Nucleus accumbens (tissue), 56 donors: ENCODE results near the gene AXIN1.
"Not testable (repeated sequence)": the region's sequence is repeated elsewhere in the genome, so short reads cannot be mapped to it uniquely, and the experiment has no call there.

Experiments
- DNase-seq, 56 donors: peaks; one replicate each; lab custom pipeline; 2025; lab: John Stamatoyannopoulos, UW

AXIN1 gene

DNA sequence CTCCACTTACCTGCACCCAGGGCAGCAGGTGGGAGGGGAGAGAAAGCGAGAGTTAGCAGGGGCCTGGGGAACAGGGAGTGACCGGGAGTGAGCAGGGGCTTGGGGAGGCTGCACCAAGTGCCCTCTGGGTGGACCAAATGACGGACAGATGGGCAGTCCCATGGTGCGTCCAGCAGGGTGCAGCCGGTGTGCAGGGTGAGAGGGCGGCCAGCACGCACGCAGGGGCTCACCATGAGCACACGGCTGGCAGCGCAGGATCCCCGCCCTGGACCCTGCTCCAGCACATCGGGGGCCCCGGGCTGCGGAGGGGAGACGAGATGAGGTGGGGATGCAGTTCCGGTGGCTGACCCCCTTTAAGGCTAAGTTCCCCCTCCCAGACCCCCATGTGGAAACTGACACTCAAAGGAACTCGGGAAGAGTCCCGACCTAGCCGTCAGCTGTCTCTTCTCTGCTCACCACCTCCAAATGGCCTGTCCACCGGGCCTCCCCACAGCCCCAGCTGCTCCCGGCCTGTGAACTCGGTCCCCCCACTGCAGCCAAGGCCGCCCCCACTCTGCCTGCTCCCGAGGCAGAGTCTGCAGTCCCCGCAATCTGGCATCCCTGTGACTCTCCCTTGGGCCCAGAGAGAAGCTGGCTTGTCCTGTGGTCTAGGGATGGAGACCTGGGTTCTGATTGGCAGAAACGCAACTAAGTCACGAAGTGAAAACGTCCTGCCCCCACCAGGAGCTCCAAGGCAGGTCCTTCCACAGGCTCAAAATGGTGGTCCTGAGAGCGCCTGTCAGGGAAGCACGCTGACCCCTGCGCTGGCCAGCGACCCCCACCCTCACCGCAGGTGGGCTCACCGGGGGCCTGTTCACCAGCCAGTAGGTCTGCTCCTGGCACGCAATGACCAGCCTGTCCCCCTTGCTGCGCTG, 79.6 kb downstream of the AXIN1 start:
- no peak for DNase-seq

DNA sequence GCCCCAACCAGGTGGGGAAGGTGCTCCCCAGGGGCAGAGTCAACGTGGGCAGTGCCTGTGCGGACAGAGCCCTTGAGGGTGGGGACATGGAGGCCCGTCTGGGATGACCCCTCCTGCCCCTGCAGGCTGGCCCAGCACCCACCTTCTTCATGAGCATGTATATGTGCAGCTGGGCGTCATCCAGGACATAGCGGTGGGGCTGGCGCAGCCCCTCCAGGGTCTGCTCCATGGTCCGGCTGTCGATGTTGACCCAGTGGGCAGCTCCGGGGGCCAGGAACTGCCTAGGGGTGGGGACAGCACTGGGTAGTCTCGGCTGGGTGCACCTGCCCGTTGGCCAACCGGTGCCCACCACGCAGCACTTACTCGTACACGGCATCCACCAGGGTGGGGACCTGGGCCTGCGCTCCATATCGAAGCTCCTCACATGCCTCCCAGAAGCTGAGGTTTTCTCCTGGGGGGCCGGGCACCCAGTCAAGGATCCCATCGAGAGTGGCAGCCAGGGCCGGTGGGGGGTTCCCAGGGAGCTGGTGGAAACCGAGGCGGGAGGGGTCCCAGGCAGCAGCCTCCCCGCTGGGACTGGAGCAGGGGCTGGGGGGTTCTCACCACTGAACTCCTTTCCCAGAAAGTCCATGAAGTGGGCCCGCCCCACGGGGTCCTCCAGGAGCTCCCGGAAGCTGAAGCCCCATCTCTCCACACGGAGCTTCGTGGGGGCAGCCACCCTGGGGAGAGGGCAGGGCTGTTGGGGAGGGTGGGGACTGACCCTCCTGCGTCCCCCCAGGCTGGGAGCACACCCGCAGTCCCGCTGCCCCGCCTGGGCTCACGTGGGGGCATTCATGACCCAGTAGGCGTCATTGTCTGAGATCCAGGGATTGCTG, 81.9 kb downstream of the AXIN1 start:
- no peak for DNase-seq

DNA sequence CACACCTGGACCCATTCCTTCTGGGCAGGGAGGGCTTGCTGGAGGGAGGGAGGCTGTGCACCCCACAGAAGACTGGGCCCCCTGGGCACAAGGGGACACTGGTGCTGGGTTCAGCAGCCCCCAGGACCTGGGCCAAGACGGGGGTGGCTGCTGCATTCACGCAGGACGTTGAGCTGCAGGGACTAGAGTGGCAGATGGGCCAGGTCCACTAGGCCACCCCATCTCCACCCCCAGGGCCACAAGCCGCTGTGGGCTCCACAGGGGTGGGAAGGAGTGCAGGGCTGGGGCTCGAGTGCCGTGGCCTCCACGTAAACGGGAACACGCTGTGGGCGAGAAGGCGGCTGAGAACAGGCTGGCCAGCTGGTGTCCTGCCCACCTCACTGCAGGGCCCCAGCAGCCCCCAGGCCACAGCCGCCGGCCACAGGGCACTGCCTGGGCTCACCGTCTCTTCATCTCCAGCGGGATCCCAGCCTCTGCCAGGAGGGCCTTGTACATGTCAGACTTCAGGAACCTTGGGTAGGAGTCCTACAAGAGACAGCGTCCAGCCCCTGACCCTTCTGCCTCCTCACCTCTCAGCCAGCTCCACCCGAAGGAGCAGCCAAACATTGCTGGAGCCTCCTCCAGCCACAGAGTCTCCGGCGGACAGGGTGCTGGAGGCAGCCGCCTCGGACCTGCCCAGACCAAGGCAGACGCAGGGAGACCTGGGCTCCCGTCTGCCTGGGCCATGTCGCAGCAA, 83.3 kb downstream of the AXIN1 start:
- DNase-seq = no peak

DNA sequence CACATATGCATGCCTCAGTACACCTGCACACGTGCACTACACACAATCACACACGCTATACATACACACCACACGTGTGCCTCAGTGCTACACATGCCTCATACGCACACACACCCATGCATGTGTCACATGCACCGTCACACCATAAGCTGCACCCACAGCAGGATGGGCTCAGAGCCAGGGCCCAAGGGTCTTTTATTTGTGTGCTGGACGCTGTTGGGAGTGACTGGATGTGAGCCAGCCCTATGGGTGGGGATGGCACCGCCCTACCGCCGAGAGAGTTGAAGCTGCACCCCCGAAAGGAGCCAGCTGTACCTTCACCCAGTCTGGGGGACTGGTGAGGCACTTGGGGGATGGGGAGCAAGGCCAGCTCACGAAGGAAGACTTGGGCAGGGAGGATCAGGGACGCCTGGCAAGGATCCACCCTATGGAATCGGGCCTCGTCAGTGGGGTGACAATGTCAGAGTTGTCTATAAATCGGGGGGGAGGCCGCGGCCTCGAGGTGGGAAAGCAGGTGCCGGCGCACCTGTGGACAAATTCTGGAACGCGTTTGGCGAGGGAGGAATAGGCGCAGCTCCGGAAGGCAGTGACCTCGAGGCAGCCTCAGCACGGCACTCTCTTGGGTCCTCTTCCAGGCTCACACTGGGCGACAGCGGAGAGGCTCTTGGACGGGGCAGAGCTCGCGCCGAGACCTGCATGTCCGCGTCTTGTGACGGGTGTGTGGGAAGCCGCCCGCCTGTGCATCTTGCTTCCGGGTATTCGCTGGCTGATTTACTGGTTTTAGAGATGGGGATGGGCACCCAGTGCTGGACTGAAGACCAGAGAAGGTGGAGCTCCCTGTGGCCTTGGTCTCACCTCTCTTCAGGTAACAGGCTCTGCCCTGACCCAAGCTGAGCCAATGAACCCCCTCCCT, 84.1 kb downstream of the AXIN1 start:
- no peak for DNase-seq

DNA sequence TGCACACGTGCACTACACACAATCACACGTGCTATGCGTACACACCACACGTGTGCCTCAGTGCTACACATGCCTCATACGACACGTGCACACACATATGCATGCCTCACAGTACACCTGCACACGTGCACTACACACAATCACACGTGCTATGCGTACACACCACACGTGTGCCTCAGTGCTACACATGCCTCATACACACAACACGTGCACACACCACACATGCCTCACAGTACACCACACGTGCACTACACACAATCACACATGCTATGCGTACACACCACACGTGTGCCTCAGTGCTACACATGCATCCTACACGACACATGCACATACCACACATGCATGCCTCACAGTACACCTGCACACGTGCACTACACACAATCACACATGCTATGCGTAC, 85.0 kb downstream of the AXIN1 start:
- DNase-seq = not testable (repeated sequence)

DNA sequence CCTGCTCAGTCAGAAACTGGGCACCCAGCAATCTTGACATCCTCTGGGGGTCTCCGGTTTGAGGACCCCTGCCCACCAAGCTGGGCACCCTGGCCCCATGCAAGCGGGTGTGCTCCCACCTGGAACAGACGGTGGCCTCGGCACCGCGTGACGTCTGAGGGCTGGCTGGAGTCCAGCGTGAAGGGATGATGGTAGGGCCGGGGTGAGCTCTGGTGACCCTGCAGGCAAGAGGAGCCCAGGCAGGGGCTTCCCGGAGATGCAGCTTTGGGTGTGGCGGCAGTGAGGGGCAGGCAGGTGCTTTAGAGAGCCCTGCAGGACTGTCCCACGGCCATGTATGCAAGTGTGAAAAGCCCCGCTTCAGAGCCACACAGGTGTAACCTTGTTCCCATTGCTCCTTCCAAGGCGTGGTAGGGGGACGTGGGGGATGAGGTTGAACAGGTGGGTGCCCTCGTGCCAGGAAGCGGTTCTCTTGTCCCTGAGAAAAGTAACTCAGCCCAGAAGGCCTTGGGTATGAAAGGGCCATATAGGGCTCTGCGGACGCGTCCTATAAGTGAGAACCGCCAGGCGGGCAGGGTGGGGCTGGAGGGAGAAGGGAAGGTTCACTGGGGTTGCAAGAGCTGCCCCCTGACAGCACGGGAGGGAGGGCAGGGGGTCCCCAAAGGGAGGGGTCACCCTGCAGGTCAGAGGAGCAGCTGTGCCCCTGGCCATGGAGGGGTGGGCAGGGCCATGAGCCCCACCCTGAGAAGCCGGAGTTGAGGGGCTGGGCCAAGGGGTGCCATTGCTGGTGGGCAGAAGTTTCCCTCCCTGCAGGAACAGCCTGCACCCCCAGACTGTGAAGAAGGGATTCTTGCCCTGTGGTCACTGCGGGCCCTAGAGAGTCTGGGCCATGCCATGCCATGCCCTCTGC, 86.0 kb downstream of the AXIN1 start:
- no peak for DNase-seq

DNA sequence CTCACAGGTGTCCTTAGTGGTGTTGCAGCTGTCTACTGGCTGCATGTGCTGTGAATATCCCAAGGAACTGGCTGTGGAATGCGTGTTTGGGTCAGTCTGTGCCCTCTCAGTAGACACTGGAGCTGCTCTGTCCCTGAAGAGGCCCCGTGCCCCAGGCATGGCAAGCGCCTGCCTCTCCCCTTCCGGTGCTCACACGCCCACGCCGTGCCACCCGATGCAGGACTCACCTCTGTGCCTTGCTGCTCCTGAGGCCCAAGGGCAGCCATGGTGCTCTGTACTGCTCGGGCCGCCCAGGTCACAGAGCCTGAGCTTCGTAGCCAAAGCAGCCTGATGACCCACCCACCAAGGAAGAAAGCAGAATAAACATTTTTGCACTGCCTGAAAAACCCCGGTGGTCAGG, 86.8 kb downstream of the AXIN1 start:
- DNase-seq = no peak

DNA sequence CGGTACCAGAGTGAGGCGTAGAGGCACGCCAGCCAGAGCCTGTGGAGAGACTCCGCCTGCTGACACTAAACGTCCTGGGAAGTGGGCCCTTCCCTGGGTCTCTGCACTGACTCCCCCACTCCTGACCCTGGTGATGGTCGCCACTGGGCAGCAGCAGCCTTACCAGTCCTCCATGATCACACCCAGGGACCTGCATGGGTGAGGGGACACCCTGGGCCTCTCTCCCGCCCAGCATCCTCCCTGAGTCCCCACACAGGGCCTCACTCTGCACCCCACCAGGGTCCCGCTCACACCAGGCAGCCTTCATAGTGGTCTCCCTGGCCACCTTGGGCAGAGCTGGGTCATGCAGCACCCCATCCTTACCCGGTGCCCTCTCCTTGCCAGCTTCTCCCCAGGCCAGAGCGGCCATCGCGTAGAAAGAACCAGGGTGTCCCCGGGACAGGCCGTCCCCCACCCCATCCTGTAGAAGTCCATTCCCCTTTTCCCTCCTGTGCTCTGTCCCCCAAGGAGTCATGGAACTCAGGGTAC, 87.5 kb downstream of the AXIN1 start:
- no peak for DNase-seq

DNA sequence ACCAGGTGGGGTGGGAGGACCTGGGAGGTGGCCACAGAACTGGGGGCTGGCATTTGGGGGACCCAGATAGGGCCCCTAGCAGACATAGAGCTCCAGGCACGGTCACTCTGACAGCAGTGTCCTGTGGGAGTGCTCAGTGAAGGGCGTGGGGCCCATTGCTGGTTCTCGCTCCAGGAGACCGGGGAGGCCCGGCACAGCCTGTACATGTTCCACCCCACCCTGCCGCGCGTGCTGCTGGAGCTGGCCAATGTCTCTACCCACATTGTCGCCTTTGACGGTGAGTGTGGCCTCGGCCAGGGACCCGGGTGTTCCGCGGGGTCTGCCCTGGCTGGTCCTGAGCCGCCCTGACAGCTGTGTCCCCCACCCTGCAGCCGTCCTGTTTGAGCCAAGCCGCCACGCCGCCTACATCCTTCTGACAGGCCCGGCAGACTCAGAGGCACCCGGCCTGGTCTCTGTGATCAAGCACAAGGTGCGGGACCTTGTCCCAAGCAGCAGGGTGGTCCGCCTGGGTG, 88.0 kb downstream of the AXIN1 start:
- no peak for DNase-seq

DNA sequence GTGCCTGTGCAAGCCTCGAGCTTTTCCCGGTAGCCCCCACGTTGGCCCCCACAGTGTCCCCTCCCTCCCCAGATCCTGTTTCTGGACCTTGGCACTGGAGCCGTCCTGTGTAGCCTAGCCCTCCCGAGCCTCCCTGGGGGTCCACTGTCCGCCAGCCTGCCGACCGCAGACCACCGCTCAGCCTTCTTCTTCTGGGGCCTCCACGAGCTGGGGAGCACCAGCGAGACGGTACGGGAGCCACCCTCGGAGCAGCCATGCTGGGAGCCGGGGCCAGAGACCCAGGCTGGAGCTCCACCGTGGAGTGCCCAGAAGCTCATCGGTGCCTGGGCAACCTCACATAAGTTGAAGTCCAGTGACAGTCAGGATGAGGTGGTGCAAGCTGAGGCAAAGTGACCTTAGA, 88.6 kb downstream of the AXIN1 start:
- DNase-seq = no peak

DNA sequence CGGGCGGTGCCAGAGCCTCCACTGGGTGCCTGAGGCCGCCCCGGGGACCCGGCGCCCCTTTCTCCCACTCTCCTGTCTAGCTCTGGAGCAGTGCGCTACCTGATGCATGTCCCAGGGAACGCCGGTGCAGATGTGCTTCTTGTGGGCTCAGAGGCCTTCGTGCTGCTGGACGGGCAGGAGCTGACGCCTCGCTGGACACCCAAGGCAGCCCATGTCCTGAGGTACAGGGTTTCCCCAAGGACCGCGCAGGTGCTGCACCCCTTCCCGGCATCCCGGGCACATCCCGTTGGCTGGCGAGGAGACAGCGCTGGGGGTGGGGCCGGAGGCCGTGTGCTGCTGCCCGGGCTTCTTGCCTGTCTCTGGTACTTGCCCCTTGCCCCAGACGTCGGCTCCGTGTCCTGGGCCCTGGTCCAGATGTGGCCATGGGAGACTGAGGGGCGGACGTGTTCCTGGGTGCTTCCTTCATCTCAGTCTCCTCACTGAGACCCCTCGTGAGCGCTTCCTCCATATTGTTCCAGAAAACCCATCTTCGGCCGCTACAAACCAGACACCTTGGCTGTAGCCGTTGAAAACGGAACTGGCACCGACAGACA, 89.2 kb downstream of the AXIN1 start:
- DNase-seq = no peak

DNA sequence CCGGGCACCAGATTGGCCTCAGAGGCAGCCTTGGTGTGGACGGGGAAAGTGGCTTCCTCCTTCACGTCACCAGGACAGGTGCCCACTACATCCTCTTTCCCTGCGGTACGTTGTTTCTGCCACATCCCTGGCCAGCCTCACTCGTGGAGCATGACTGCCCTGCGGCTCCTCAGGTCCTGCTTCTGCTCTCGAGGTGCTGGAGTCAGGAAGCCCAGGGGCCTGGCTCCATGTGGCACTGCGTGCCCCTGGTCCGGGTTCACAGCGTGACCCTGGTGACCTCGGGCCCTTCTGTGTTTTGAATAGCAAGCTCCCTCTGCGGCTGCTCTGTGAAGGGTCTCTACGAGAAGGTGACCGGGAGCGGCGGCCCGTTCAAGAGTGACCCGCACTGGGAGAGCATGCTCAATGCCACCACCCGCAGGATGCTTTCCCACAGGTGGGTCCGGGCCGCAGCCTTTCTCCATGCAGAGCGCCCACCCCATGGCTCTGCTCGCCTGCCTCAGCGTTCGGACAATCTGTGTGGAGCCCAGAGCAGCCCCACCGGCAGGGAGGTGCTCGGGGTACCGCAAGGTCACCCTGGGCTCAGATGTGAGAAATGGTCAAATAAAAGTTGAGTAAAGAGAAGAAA, 90.3 kb downstream of the AXIN1 start:
- no peak for DNase-seq

DNA sequence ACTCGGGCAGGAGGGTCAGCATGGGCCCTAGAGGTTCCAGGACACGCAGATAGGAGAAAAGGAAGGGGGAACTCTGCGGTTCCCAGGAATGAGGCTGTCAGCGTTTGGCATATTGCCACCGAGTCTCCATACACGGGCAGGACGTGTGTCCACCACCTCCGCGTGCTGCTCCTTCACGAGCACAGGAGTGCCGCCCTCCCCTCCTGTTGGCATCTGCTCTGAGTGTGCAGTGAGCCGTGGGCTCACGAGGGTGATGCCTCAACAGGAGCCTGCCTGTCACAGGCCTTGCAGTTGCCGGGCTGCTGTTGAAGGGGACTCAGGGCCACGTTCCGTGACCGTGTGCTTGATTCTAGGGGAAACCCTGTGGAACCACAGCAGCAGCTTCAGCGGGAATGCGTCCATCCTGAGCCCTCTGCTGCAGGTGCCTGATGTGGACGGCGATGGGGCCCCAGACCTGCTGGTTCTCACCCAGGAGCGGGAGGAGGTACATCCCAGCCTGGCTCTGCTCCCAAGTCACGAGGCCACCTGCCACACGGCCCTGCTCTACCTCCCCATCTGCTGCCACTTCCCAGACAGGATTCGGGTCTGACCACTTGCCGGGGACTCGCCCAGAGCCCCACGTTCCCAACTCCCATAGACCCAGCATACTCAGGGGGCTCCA, 91.4 kb downstream of the AXIN1 start:
- no peak for DNase-seq

DNA sequence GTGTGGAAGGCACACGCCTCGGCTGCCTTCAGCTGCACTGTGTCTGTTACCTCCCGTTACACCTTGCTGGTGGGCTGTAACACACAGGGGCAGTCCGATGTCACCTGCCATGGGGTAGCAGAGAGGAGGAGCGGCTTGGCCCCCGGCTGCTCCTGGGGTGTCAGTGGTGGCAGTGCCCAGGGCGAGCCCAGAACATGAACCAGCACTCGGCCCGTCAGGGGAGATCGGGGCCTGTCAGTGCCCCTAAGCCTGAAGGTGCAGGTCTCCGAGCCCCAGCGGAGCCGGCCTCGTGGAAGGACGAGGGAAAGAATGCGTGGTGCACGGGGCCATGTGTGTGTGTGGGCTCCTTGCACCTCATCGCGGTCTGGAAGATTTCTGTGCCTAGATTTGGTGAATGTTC, 92.2 kb downstream of the AXIN1 start:
- DNase-seq = no peak

DNA sequence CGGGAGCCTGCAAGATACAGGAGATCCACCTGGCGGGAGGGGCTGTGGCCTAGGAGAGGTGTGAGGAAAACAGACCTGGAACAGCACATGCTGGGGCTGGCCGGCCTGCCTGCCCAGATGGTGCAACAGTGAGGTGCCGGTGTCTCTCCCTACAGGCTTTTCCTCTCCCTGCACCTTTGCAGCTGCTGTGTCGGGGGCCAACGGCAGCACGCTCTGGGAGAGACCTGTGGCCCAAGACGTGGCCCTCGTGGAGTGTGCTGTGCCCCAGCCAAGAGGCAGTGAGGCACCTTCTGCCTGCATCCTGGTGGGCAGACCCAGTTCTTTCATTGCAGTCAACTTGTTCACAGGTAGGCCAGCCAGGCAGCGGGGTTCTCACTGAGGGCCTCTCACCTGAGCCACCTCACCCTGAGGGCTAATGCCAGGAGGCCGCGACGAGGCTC, 92.7 kb downstream of the AXIN1 start:
- DNase-seq = no peak

DNA sequence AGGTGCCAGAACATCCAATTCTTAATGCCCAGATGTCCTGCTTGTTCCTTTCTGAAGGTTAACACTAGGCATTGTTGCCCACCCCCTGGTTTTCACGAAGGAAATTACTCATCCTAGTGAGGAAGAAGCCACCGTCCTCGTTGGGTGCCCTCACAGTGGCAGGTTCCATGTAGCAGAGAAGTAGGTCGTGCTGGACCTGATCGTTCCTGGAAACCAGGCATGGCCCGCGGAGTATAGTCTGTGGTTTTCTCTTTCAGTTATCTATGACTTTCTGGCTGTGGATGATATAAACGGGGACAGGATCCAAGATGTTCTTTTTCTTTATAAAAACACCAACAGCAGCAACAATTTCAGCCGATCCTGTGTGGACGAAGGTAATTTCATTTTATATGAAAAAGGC, 93.3 kb downstream of the AXIN1 start:
- no peak for DNase-seq

DNA sequence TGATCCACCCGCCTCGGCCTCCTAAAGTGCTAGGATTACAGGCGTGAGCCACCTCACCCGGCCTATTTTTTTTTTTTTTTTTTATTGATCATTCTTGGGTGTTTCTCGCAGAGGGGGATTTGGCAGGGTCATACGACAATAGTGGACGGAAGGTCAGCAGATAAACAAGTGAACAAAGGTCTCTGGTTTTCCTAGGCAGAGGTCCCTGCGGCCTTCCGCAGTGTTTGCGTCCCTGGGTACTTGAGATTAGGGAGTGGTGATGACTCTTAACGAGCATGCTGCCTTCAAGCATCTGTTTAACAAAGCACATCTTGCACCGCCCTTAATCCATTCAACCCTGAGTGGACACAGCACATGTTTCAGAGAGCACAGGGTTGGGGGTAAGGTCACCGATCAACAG, 94.4 kb downstream of the AXIN1 start:
- DNase-seq = not testable (repeated sequence)
